Suppressor macrophage treated with lipopolysaccharide for 4 hours (primary cell): ENCODE measurements around the gene FAM204A.

Source experiments
- DNase-seq: peaks from one replicate; pipeline ENCODE4 v3.0.0-alpha.2; 2020

FAM204A gene

DNA sequence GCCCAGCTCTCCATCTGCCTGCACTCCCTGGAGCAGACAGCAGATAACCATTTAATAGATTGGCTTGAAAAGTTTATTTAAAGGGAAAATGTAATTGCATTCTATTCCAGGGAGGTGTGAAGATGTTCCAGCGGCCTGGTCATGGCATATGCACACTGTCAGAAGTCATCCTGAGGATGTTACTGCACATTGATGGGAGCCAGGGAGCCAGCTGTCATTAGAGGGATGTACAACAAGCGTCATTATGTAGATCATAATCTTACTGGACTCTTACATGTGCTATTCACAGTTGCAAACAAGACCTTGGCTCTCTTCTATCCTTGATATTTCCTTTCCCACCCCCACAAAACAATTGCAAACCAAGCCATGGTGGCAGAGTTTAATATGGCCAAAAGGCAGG is 65.4 kb downstream of the FAM204A start:
- DNase-seq, result no peak

DNA sequence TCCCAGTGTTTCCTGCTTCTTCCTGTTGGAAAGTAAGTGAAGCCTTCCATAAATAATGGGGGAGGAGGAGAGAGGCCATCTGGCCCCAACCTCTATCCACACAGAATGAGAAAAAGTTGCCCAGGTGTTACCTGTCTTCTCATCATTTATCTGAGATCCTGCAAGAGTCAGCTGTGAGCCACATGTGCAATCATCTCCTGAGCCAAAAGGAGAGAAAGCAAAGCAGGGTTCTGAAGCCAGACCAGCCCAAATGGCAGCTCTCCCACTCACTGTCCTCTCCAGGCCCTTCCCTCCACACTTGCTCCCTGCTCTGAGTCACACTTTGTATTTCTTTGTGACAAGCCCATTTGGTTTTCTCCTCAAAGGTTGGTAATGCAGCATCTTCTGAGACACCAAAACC is 65.9 kb downstream of the FAM204A start:
- no peak for DNase-seq

DNA sequence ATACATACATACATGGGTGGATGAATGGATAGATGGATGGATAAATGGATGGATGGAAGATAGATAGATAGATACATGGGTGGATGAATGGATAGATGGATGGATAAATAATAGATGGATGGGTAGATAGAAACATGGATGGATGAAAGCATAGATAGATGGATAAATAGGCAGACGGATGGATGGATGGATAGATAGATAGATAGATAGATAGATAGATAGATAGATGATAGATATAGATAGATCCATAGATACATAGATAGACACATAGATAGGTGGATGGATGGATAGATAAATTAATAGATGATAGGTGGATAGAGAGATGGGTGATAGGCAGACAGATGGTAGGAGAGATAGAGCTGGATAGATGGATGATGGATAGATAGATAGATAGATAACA is 68.5 kb downstream of the FAM204A start:
- no peak for DNase-seq

DNA sequence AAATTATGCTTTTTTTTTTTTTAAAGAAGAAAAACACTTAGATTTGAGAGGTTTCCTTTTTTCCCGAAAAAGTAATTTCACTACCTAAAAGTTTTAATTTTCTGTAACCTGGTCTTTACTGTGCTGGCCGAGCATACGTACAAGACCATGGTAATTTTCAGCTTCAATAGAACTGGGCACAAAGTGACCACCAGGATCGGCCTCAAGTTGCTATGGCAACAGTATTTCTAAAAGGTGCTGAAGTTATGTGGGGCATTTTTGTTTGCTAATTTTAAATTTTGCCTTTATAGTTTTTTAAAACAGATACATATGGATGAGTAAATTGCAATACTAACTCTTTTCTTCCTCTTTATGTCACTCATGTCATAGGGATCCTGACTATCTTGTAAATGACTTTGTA is 69.4 kb downstream of the FAM204A start:
- DNase-seq, result no peak

DNA sequence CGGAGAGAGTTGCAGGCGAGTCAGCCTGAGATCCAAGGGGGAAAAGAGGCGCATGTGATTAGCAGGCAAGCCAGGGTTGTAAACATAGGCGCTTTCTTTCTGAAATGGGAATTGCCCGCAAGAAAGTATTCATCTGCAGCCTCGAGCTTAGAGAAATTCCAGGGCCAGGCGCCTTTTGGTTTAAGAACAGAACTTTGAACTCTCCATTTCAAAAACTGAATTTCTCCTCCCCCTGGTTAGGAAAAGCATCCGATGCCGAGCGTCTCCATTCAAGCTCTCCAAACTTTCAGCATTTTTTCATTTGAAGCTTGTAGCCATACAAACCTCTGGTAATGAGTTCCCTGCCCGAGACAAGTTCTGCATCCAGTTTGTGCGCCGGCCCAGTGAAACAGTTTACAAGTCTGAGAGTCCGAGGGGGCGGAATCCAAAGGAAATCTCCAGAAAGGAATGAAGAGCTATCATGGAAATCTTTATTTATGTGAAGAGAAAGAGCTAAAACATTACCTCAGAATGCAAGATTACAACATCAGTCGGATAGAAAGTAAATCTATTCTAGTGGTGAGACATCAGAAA is 69.9 kb downstream of the FAM204A start:
- DNase-seq, result no peak

DNA sequence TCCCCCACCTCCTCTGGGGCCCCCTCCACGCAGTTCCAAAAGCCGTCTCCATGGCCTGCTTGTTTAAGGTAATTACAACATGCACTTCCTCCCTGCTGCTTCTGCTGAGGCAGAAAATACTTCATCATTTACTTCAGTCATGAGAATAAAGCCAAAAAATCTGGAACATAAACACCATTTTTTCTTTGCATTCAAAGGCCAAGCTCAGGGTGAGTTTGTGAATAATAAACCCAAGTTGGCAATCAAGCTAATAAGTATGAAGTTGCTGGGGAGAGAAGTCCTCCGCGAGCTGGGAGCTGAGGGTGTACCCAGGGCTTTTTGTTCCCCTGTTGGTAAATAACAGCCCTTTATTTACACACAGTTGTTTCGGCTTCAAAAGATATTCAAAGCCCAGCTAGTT is 70.5 kb downstream of the FAM204A start:
- DNase-seq, result no peak

DNA sequence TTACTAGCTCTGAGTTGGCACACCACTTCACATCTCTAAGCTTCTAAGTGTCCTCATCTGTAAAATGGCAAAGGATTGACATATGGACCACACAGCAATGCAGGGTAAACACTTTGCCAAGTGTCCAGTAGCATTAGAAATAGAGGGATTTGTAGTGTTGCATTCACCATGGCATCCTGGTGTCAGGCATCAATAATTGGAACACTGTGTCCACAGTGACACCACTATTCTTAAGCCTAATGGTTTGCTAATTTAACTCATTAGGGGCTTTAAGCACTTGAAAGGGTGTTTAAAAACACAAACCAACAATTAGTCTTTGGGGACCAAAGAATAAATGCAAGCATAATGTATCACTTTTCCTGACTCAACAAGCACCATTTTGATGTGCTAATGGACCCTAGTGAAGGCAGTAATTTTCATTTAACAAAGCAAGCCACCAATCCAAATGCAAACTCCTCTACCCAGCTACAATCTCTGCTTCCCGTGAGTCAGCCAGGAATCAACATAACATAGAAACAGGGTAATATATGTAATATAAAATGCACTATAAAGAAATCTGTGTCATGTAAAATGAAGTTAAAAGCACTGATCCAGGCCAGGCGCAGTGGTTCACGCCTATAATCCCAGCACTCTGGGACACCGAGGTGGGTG is 75.9 kb downstream of the FAM204A start:
- no peak for DNase-seq

DNA sequence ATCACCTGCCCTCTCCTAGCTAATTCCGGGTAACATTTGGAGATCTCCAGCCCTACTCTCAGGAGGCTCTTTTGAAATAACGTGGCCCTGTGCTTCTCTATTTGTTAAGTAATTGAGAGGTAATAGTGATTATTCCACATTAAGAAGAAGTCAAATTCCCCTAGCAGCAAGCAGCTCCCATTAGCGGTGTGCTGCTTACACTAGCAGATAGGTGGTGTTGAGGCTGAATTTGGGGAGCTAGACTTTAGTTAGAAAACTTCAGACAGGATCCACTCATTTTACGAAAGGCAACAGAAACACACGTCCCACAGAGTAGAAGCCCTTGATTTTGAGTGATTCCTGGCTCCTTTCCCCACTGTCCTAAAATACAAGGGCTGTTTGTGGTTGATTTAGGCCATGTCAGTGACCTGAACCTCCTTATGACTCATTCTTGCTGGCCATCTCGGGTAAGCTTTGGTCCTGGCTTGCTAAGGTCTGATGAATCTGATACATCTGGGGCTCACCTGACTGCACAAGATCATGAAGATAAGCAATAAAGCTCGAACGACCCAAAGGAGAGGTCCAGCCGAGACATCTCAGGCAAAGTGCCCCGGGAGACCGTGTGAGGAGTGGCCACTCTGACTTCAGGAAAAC is 77.2 kb downstream of the FAM204A start:
- DNase-seq, result no peak

DNA sequence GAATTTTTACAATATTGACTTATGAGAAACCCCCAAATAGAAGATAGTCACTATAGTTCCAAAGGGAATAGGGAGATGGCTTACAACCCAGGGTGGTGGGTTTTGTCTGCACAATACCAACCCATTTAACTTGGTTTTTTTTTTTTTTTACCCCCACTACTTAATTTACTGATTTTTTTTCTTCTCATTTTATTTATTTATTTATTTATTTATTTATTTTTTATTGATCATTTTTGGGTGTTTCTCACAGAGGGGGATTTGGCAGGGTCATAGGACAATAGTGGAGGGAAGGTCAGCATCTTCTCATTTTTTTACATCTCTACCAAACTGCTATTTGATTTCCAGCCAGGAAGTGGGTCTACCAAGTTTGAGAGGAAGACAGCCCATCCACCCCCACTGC is 77.9 kb downstream of the FAM204A start:
- DNase-seq, result no peak

DNA sequence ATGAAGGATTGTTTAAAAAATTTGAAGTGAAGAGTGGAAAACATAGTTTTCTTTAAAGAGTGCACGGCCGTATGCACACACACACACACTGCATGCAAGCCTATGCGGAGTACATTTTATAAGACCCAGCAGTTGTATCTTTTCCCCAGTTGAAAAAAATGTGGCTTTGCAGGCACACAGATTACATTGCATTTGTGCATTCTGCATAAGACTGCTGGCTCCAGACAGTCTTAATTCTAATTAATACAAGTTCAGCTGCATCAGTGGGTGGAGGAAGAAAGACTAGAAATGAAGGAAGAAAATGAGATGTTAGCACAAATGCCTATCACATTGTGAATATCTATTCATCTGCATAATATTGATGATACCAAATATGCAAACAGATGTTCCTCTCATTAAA is 79.6 kb downstream of the FAM204A start:
- no peak for DNase-seq

DNA sequence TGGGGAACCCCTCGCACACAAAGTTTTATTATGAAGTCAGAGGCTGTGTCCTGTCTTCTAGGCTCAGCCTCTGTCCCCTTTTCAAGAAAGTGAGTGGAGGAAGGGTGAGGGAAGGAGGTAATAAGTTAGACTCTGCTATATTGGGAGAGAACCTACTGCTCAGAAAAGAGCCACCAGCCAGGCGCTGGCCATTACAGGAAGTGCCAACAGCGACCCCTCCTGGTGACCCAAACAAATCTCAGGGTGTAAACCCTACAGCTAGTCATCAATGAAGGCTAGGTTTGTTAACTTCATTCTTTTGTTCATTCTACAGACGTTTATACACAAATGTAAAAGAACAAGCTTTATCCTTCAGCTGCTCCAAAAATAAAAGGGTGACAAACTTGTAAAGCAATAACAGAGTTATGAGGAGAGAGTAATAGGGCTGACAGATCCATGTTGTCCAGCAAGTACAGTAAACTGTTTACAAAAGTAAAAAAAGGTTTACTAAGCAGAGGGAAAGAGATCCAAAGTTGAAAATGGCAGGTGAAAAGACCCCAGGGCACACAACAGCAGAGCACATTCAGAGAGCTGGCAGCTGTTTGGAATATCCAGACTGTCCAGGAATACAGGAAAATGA is 82.7 kb downstream of the FAM204A start:
- peak; percentile 23 for DNase-seq

DNA sequence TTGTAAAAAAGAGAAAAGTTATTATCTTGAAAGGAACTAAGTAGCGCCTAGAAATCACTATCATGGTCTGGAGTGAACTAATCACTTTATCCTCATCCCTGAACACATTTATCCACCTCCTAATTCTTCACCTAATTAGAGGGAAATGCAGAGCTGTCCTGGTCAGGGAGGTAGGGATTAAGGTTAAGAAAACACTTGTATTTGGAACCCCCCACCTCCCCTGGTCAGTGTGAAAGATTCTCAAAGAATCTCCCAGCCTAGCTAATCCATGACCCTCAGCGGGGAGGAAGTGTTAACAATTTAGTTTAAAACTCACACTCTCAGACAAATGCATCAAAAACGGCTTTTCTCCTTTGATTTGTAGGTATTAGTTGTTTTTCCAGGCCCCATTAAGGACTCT is 83.8 kb downstream of the FAM204A start:
- DNase-seq, result no peak

DNA sequence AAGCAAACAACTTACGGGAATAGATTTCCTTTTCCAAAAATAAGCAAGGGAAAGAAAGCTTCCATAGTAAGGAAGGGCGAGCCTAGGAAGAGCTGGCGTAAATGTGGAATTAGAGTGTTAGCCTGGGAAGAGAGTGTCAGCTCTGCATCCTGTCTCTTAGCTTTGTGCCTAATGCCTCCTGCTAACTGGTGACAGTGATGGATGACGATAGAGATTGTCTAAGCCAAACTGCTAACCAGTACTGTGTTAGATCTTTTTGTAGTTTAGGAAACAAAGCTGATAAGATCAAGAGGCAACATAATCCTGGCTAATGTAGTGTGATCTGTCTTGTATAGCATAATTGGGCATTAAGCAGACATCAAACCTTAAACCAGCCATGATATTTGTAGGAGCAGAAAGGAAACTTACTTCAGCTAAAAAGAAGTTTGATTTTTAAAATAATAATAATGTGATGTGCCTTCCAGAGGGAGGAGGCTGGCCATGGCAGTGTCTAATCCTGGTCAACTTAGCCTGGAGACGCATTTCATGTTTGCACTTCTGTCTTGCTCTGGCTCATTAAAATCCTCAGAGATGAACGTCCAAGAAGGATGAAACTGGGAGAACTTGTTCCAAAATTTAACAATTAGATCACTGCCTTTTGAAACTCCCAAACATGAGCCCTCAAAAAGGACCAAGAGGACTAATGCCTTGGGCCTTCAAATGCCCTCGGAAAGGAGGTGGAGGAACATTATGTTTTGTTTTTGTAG is 85.1 kb downstream of the FAM204A start:
- no peak for DNase-seq

DNA sequence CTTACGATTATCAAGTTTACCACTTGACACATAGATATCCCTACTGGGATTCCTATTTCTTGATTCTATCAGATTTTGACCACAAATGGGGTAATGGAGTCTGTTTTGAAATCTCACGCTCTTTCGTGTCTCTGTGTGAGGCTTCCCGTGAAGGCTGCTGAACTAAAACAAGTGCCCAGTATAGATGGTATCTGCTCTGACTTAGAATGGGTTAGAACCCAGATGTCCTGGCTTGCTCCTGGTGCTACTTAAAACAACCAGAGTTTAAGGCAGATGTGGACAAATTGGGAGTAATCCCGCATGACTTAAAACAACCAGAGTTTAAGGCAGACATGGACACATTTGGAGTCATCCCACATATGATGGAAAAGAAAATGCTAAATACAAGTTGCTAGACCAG is 85.9 kb downstream of the FAM204A start:
- DNase-seq, result no peak

DNA sequence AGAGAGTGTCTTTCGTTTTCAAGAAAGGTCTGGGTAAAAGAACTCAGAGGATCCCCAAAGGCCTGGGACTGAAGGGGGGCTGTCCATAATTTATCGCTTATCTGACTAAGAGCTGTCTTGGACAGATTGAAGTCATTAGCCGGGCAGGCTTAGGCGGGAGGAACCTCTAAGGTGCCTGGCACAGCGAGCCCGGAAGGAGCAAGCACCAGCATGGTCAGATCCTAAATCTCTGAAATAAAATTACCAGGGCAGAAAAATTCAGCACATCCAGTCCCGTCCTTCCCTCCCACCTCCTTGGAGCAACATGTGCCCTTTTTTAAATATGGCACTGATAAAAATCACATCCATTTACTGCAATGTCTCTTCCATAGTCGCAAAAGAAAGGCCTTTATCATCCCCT is 86.8 kb downstream of the FAM204A start:
- no peak for DNase-seq

DNA sequence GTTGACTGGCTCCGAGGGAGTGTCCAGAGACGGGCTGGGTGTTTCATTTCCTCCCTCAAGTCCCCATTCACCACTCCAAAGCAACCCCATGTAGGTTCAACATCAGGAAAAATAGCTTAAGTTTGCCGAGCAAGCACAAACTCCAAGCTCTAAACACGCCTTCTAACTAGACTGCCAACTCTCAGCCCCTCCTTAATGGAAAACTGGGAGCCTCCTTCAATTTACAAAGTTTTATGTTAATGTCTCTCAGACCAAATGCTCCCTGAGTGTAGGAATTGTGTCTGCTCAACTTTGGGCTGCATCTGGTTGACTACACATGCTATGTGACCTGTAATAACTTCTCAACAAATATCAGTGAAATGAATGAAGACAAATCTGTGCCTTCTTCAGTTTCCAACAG is 87.5 kb downstream of the FAM204A start:
- no peak for DNase-seq

DNA sequence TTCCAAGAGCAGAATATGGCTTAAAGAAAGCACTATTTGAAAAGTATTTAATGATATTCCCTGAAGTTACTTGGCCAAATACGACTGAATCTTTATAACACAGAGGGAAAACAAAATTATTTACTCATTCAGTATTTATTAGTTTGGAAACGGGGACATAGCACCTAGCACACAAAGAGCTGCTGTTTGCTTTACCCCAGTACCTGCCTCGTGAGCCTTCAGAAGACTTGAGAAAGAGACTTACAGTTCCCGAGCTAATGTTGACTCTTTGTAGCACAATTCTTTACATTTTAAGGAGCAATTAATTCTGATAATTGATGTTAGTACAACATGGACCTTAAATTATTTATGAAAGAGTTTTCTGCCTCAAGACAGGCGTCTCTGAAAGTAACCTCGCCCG is 88.7 kb downstream of the FAM204A start:
- DNase-seq, result no peak

DNA sequence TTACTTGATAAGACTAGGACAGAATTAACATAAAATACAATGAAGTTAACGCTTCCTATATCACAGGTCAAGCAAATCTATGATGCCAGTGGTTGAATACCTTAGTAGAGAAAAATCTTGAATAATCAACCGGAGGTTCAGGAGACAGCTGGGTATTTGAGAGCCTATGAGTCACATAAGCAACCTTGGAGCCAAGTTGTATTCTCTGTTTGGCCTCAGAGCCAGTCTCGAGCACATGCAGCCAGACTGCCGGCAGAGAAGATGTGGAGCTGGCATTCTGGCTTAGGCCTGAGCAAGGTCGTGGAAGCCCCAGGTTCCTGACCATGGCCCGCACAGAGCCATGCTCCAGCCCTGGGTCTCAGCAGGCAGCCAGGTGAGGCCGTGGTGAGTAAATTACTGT is 90.3 kb downstream of the FAM204A start:
- no peak for DNase-seq

DNA sequence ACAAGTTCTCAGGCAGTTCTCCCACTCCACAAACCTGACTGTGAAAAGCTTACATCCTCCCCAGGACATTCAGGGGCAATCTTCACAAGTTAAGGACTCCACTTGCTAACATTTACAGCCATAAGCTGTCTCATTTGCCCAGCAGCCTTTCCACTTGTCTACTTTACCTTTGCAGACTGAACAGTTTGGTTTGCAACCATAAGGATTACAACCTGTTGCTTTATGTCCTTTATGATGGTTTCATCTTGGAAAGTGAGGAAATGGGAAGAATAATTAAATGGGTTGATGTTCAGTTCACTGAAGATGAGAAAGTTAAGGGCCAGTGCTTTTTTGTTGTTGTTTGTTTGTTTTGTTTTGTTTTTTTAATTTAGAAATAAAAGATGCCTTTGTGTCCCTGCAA is 92.4 kb downstream of the FAM204A start:
- no peak for DNase-seq
